SK-N-SH (cell line): ENCODE measurements around the gene ZSCAN2. TPM values are rescaled to one million over a fixed set of nuclear protein-coding genes. Genes with fewer than 3 reads are reported as not detected.

Experiments
- CTCF ChIA-PET: fragments of 300-600, 350-600 bp; formaldehyde crosslinking; extraction: SDS; loops from one replicate; lab custom pipeline; 2021; lab: Yijun Ruan, JAX
- POLR2A ChIA-PET: fragments of 350-600 bp; sonication (Branson Sonifier 250); formaldehyde crosslinking; extraction: SDS; loops from one replicate; lab custom pipeline; 2020; ENCODE audit warnings: antibody characterized with exemption, inconsistent platforms; lab: Yijun Ruan, JAX
- DNase-seq: peaks from one replicate; pipeline ENCODE4 v3.0.0; 2012
- H2AFZ ChIP-seq: fragments of 200-600 bp; sonication (generic); 2 replicates; pipeline ENCODE4 v1.8.1; 2016; ENCODE audit warnings: antibody characterized with exemption, mild to moderate bottlenecking, low read depth
- H3F3A ChIP-seq: fragments of 200-600 bp; sonication (generic); replicated peaks from 2 replicates; pipeline ENCODE3; 2016; ENCODE audit warnings: antibody characterized with exemption, mild to moderate bottlenecking; ENCODE audit not compliant: insufficient read depth
- H3K27ac ChIP-seq, 2 experiments: fragments of 200-500 bp in 1 of 2; fragments of 200-600 bp in 1 of 2; sonication (Bioruptor generic) in 1 of 2; sonication (generic), shearing (Covaris generic) in 1 of 2; 2 replicates each; pipeline versions ENCODE4 v1.5.1 to v1.6.1; 2014 to 2016; ENCODE audit warnings: low read depth in 2 of 2, inconsistent platforms in 1 of 2, low read length in 1 of 2, mild to moderate bottlenecking in 1 of 2, mixed read lengths in 1 of 2
- H3K27me3 ChIP-seq: fragments of 200-600 bp; sonication (generic), shearing (Covaris generic); 2 replicates; pipeline ENCODE4 v1.6.1; 2016; ENCODE audit warnings: mixed run types; ENCODE audit not compliant: insufficient read depth
- H3K36me3 ChIP-seq, 2 experiments: fragments of 200-500 bp in 1 of 2; fragments of 200-600 bp in 1 of 2; sonication (Bioruptor generic) in 1 of 2; sonication (generic) in 1 of 2; replicated peaks in 1 of 2; 2 replicates each; pipeline versions ENCODE3 to v1.5.1; 2014 to 2016; ENCODE audit warnings: low read length in 1 of 2, mild to moderate bottlenecking in 1 of 2; ENCODE audit not compliant: insufficient read depth in 2 of 2, control insufficient read depth in 1 of 2
- H3K4me1 ChIP-seq, 2 experiments: fragments of 200-500 bp in 1 of 2; fragments of 200-600 bp in 1 of 2; sonication (Bioruptor generic) in 1 of 2; sonication (generic), shearing (Covaris generic) in 1 of 2; 2 replicates each; pipeline versions ENCODE4 v1.5.1 to v1.6.1; 2014 to 2016; ENCODE audit warnings: low read depth in 1 of 2, low read length in 1 of 2, mixed run types in 1 of 2; ENCODE audit not compliant: insufficient read depth in 2 of 2, control insufficient read depth in 1 of 2
- H3K4me2 ChIP-seq: fragments of 200-600 bp; sonication (generic), shearing (Covaris generic); 2 replicates; pipeline ENCODE4 v1.6.1; 2017; ENCODE audit warnings: mixed run types
- H3K4me3 ChIP-seq, 2 experiments: fragments of 200-500 bp in 1 of 2; fragments of 200-600 bp in 1 of 2; sonication (Bioruptor generic) in 1 of 2; sonication (generic), shearing (Covaris generic) in 1 of 2; 2 replicates each; pipeline versions ENCODE4 v1.5.1 to v1.8.1; 2014 to 2016; ENCODE audit warnings: low read depth in 2 of 2, inconsistent platforms in 1 of 2, low read length in 1 of 2, mild to moderate bottlenecking in 1 of 2, mixed read lengths in 1 of 2, moderate library complexity in 1 of 2
- H3K79me2 ChIP-seq: fragments of 200-600 bp; sonication (generic); 2 replicates; pipeline ENCODE4 v1.8.1; 2017; ENCODE audit warnings: mild to moderate bottlenecking; ENCODE audit not compliant: insufficient read depth
- H3K9ac ChIP-seq: fragments of 200-600 bp; sonication (generic); 2 replicates; pipeline ENCODE4 v1.6.1; 2017; ENCODE audit warnings: mixed run types
- H3K9me2 ChIP-seq: fragments of 200-600 bp; sonication (generic); 2 replicates; pipeline ENCODE4 v1.6.1; 2017; ENCODE audit warnings: mixed run types
- H3K9me3 ChIP-seq: fragments of 200-600 bp; sonication (generic); 2 replicates; pipeline ENCODE4 v1.6.1; 2017; ENCODE audit warnings: mixed run types, mild to moderate bottlenecking, moderate library complexity
- H4K20me1 ChIP-seq: fragments of 200-600 bp; sonication (generic); 2 replicates; pipeline ENCODE4 v1.6.1; 2017; ENCODE audit warnings: mild to moderate bottlenecking, mixed run types; ENCODE audit not compliant: insufficient read depth
- CHD2 ChIP-seq: fragments of 150-350 bp; IDR thresholded peaks from 2 replicates; pipeline ENCODE4 v1.6.1; 2018; ENCODE audit warnings: low read length; ENCODE audit not compliant: partially characterized antibody
- EZH2phosphoT487 ChIP-seq: fragments of 200-600 bp; sonication (generic); IDR thresholded peaks from 2 replicates; pipeline ENCODE4 v1.6.1; 2017; ENCODE audit warnings: low read depth, mixed run types, mild to moderate bottlenecking, antibody characterized with exemption, moderate library complexity, borderline replicate concordance
- FOXJ3 ChIP-seq: sonication (generic); formaldehyde crosslinking; IDR thresholded peaks from 2 replicates; pipeline ENCODE4 v1.5.1; 2020; ENCODE audit warnings: mild to moderate bottlenecking, missing genetic modification reagents
- GABPA ChIP-seq: IDR thresholded peaks from 2 replicates; pipeline ENCODE4 v1.4.0; 2012; ENCODE audit warnings: low read depth, mild to moderate bottlenecking
- JUND ChIP-seq: IDR thresholded peaks from 2 replicates; pipeline ENCODE4 v1.4.0; 2012
- MEF2A ChIP-seq: IDR thresholded peaks from 2 replicates; pipeline ENCODE4 v1.4.0; 2012; ENCODE audit warnings: low read depth, borderline replicate concordance
- MXI1 ChIP-seq: IDR thresholded peaks from 2 replicates; pipeline ENCODE4 v1.6.1; 2012; ENCODE audit warnings: mild to moderate bottlenecking, low read depth, low read length, improper control_type of control experiment
- NFIC ChIP-seq: IDR thresholded peaks from 2 replicates; pipeline ENCODE4 v1.4.0; 2012; ENCODE audit warnings: borderline replicate concordance
- RAD21 ChIP-seq: IDR thresholded peaks from 2 replicates; pipeline ENCODE4 v1.6.1; 2012; ENCODE audit warnings: mild to moderate bottlenecking, low read length
- RFX5 ChIP-seq: IDR thresholded peaks from 2 replicates; pipeline ENCODE4 v1.6.1; 2012; ENCODE audit warnings: mild to moderate bottlenecking, improper control_type of control experiment, low read length
- RXRA ChIP-seq: IDR thresholded peaks from 2 replicates; pipeline ENCODE4 v1.4.0; 2012; ENCODE audit warnings: low read depth, mild to moderate bottlenecking, borderline replicate concordance
- SIN3A ChIP-seq: IDR thresholded peaks from 2 replicates; pipeline ENCODE4 v1.6.1; 2012; ENCODE audit warnings: low read depth, mild to moderate bottlenecking, low read length, moderate library complexity, borderline replicate concordance
- SMC3 ChIP-seq: IDR thresholded peaks from 2 replicates; pipeline ENCODE4 v1.6.1; 2012; ENCODE audit warnings: low read depth, low read length, improper control_type of control experiment
- TAF1 ChIP-seq: IDR thresholded peaks from 2 replicates; pipeline ENCODE4 v1.6.1; 2012; ENCODE audit warnings: low read depth, mild to moderate bottlenecking, low read length, moderate library complexity, borderline replicate concordance
- TCF12 ChIP-seq: IDR thresholded peaks from 2 replicates; pipeline ENCODE4 v1.4.0; 2012
- TEAD4 ChIP-seq: IDR thresholded peaks from 2 replicates; pipeline ENCODE4 v1.4.0; 2012; ENCODE audit warnings: mild to moderate bottlenecking, borderline replicate concordance; ENCODE audit not compliant: insufficient read depth
- YY1 ChIP-seq: IDR thresholded peaks from 2 replicates; pipeline ENCODE4 v1.4.0; 2012; ENCODE audit warnings: low read depth, mild to moderate bottlenecking
- WGBS: methylation state at CpG from one replicate; pipeline ENCODE4 v1.1.6; 2017; ENCODE audit warnings: low lambda C conversion rate; 5-methylcytosine and 5-hydroxymethylcytosine counted together
- polyA plus RNA-seq, 3 experiments: library from polyadenylated mRNA; depleted of rRNA; stranded (reverse); fragments of >200 nt; gene quantifications; 2 replicates each; pipeline ENCODE4 v1.2.3, GENCODE V29; 2012
- TF ChIP-seq, protein P1 (sequence below): IDR thresholded peaks from 2 replicates; pipeline ENCODE4 v1.4.0; 2012; ENCODE audit warnings: low read depth
- TF ChIP-seq, protein P2 (sequence below): IDR thresholded peaks from 2 replicates; pipeline ENCODE4 v1.4.0; 2012; ENCODE audit warnings: low read depth, borderline replicate concordance
- TF ChIP-seq, protein P3 (sequence below): IDR thresholded peaks from 2 replicates; pipeline ENCODE4; 2012
- TF ChIP-seq, protein P4 (sequence below): fragments of 200-600 bp; sonication (generic); IDR thresholded peaks from 2 replicates; pipeline ENCODE4 v1.6.1; 2017; ENCODE audit warnings: antibody characterized with exemption, mild to moderate bottlenecking, moderate library complexity
- TF ChIP-seq, protein P5 (sequence below): IDR thresholded peaks from 2 replicates; pipeline ENCODE4 v1.6.1; 2012; ENCODE audit warnings: mild to moderate bottlenecking, low read depth, low read length, moderate library complexity

The ZSCAN2 gene
- polyA plus RNA-seq, 1 of the 3 experiments (the other 2 are of a cell fraction), result 22.0 TPM

DNA sequence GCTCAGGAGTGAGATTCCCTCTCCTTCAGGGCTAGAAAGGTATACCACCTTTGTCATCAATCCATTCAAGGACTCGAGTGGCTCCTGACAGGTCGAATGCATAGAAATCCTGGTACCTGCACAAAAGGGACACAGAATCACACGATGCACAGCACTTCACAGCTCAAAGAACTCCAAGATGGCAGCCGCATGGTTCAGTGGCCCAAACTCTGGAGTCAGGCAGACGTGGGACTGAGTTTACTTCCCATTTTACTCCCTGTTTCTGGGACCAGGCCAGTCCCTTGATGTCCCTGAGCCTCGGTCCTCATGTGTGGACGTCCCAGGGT, 52.7 kb downstream of the ZSCAN2 start (continued):
- TF ChIP-seq CHD2, result no peak
- no peak for TF ChIP-seq SIN3A
- TF ChIP-seq, protein P1, sequence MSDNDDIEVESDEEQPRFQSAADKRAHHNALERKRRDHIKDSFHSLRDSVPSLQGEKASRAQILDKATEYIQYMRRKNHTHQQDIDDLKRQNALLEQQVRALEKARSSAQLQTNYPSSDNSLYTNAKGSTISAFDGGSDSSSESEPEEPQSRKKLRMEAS, result no peak
- no peak for TF ChIP-seq TEAD4
- TF ChIP-seq TAF1, result no peak
- TF ChIP-seq, protein P2, sequence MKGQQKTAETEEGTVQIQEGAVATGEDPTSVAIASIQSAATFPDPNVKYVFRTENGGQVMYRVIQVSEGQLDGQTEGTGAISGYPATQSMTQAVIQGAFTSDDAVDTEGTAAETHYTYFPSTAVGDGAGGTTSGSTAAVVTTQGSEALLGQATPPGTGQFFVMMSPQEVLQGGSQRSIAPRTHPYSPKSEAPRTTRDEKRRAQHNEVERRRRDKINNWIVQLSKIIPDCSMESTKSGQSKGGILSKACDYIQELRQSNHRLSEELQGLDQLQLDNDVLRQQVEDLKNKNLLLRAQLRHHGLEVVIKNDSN, result no peak
- TF ChIP-seq RAD21, result no peak
- no peak for TF ChIP-seq JUND
- TF ChIP-seq, protein P3, sequence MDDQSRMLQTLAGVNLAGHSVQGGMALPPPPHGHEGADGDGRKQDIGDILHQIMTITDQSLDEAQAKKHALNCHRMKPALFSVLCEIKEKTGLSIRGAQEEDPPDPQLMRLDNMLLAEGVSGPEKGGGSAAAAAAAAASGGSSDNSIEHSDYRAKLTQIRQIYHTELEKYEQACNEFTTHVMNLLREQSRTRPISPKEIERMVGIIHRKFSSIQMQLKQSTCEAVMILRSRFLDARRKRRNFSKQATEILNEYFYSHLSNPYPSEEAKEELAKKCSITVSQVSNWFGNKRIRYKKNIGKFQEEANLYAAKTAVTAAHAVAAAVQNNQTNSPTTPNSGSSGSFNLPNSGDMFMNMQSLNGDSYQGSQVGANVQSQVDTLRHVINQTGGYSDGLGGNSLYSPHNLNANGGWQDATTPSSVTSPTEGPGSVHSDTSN, result no peak
- no peak for TF ChIP-seq FOXJ3
- TF ChIP-seq NFIC, result no peak
- TF ChIP-seq RXRA, result no peak

DNA sequence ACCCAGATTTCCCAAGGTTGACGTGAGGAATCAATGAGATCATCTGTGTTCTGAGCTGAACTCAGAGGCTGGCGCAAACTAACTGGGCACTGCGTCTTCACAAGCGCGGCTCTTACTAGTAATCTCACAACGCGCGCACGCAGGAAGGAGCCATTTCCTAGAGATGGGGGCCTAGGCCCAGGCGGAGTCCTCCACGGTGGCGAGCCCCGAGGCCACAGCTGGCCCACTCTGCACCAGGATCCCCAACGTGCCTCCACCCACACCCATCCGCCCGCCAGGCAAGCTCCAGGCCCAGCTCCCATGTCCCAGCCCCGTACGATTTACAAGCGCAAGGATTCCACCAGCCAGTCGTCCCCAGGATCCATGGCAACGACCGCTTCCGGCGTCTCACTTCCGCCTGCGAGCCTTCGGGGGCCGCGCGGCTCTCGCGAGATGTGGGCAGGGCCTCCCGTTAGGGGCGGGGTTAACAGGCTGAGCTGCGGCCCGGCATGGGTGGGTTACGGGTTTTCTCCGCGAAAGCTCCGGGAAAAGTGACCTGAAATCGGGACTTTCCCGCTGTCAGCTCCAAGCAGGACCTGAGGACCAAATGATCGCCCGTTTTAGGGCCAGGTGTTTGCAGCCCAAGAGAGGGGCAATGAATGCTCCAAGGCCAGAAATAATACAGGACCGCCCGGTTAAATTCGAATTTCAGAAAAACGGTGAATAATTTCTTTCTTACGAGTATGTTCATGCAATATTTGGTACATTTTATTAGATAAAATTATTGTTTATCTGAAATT, 53.3 kb downstream of the ZSCAN2 start, which contains the start of gene WDR73:
Gene WDR73 (minus strand): TSS at position 374 of the 779 bp plus-strand sequence. CDS start 9 bp downstream, at position 365.
- CTCF ChIA-PET, result interaction anchor here (0.7 to 2.6 kb wide), 17 partner anchors 9 to 275 kb away, joined by 3 to 17 read pairs (median 5); no protein-coding TSS in a partner anchor
- H3F3A ChIP-seq, result peaks cover 19% of the 10 kb centered on the region
- peaks cover 21 to 34% of the 10 kb centered on the region in 2 experiments; a peak in 2 of 4 replicates for H3K4me1 ChIP-seq
- WGBS, result under 1% methylated on average over 37 of the region's 49 CpGs
- H3K36me3 ChIP-seq, result peaks cover 14 to 22% of the 10 kb centered on the region in 2 experiments
- no peaks in the 10 kb centered on the region for H3K27me3 ChIP-seq
- POLR2A ChIA-PET, result interaction anchor here (0.6 to 2.4 kb wide), 18 partner anchors 10 to 1055 kb away, joined by 3 to 12 read pairs (median 4); partner anchors contain the start of genes SEC11A and ZSCAN2
- H2AFZ ChIP-seq, result peak within 1 kb of the TSS; percentile 82
- no peaks in the 10 kb centered on the region for H3K9me2 ChIP-seq
- peak within 1 kb of the TSS; percentile 54 to 92 for H3K4me3 ChIP-seq
- peak; percentile 94 for DNase-seq
- peak within 1 kb of the TSS; percentile 89 for H3K9ac ChIP-seq
- peaks cover 32% of the 10 kb centered on the region for H3K79me2 ChIP-seq
- peak within 1 kb of the TSS; percentile 72 to 86 for H3K27ac ChIP-seq
- peak within 1 kb of the TSS; percentile 79 for H3K4me2 ChIP-seq
- H3K9me3 ChIP-seq, result no peaks in the 10 kb centered on the region
- H4K20me1 ChIP-seq, result no peaks in the 10 kb centered on the region
- no peak for TF ChIP-seq RAD21
- TF ChIP-seq CHD2, result peak; percentile 100
- TF ChIP-seq, protein P4, sequence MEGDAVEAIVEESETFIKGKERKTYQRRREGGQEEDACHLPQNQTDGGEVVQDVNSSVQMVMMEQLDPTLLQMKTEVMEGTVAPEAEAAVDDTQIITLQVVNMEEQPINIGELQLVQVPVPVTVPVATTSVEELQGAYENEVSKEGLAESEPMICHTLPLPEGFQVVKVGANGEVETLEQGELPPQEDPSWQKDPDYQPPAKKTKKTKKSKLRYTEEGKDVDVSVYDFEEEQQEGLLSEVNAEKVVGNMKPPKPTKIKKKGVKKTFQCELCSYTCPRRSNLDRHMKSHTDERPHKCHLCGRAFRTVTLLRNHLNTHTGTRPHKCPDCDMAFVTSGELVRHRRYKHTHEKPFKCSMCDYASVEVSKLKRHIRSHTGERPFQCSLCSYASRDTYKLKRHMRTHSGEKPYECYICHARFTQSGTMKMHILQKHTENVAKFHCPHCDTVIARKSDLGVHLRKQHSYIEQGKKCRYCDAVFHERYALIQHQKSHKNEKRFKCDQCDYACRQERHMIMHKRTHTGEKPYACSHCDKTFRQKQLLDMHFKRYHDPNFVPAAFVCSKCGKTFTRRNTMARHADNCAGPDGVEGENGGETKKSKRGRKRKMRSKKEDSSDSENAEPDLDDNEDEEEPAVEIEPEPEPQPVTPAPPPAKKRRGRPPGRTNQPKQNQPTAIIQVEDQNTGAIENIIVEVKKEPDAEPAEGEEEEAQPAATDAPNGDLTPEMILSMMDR, result no peak
- TF ChIP-seq TAF1, result peak; percentile 89
- TF ChIP-seq RFX5, result no peak
- TF ChIP-seq MEF2A, result no peak
- TF ChIP-seq, protein P1, result peak; percentile 77
- TF ChIP-seq YY1, result peak; percentile 76
- TF ChIP-seq, protein P5, sequence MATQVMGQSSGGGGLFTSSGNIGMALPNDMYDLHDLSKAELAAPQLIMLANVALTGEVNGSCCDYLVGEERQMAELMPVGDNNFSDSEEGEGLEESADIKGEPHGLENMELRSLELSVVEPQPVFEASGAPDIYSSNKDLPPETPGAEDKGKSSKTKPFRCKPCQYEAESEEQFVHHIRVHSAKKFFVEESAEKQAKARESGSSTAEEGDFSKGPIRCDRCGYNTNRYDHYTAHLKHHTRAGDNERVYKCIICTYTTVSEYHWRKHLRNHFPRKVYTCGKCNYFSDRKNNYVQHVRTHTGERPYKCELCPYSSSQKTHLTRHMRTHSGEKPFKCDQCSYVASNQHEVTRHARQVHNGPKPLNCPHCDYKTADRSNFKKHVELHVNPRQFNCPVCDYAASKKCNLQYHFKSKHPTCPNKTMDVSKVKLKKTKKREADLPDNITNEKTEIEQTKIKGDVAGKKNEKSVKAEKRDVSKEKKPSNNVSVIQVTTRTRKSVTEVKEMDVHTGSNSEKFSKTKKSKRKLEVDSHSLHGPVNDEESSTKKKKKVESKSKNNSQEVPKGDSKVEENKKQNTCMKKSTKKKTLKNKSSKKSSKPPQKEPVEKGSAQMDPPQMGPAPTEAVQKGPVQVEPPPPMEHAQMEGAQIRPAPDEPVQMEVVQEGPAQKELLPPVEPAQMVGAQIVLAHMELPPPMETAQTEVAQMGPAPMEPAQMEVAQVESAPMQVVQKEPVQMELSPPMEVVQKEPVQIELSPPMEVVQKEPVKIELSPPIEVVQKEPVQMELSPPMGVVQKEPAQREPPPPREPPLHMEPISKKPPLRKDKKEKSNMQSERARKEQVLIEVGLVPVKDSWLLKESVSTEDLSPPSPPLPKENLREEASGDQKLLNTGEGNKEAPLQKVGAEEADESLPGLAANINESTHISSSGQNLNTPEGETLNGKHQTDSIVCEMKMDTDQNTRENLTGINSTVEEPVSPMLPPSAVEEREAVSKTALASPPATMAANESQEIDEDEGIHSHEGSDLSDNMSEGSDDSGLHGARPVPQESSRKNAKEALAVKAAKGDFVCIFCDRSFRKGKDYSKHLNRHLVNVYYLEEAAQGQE, result peak; percentile 10; the same call in 1 of the 2 replicates
- TF ChIP-seq TCF12, result no peak
- peak; percentile 89 for TF ChIP-seq GABPA
- peak; percentile 80 for TF ChIP-seq MXI1
- peak; percentile 84; the same call in 1 of the 2 replicates for TF ChIP-seq SIN3A
- no peak for TF ChIP-seq EZH2phosphoT487
- no peak for TF ChIP-seq SMC3
